ENCODE results near the gene ELOB. TPM values are rescaled to one million over a fixed set of nuclear protein-coding genes. Genes with fewer than 3 reads are reported as not detected.

Gene ELOB
- total RNA-seq, 3 donors from 2014 or later = 223 to 320 (median 298) TPM

- Mint-ChIP-seq H3K27me3 (ENCODE audit: low read depth) (peaks cover 2% of the 10 kb centered on the region), H3K4me1 (ENCODE audit: low read depth) (peaks cover 21% of the 10 kb centered on the region), H3K4me3 (no peak overlapping the region), H3K36me3 (ENCODE audit: insufficient read depth) (no peaks in the 10 kb centered on the region), H3K9me3 (no peaks in the 10 kb centered on the region)
- ATAC-seq = no peak
- DNase-seq = no peak
These were observed 5.7 kb upstream of the ELOB start for GRCh38 chr16:2782583-2783351.

GRCh38 chr16:2779978-2780898 is 3.2 kb upstream of the ELOB start:
- peaks cover 5% of the 10 kb centered on the region for H3K36me3 Mint-ChIP-seq (ENCODE audit: insufficient read depth)
- ATAC-seq (no peak), DNase-seq (no peak)
- H3K9me3 Mint-ChIP-seq = no peaks in the 10 kb centered on the region
- H3K4me3 Mint-ChIP-seq = peak overlapping the region; percentile 37
- no peaks in the 10 kb centered on the region for H3K27me3 Mint-ChIP-seq (ENCODE audit: low read depth)
- H3K4me1 Mint-ChIP-seq (ENCODE audit: low read depth) = peaks cover 30% of the 10 kb centered on the region

GRCh38 chr16:2779151-2779920 is 2.3 kb upstream of the ELOB start:
- DNase-seq (no peak), ATAC-seq (no peak)
- H3K27me3 Mint-ChIP-seq (ENCODE audit: low read depth) = no peaks in the 10 kb centered on the region
- peaks cover 27% of the 10 kb centered on the region for H3K4me1 Mint-ChIP-seq (ENCODE audit: low read depth)
- peak overlapping the region; percentile 37 for H3K4me3 Mint-ChIP-seq
- H3K36me3 Mint-ChIP-seq (ENCODE audit: insufficient read depth) = peaks cover 6% of the 10 kb centered on the region
- no peaks in the 10 kb centered on the region for H3K9me3 Mint-ChIP-seq

GRCh38 chr16:2778630-2778958 is 1.5 kb upstream of the ELOB start:
- H3K9me3 Mint-ChIP-seq = no peaks in the 10 kb centered on the region
- DNase-seq = no peak
- H3K4me1 Mint-ChIP-seq (ENCODE audit: low read depth) = peaks cover 27% of the 10 kb centered on the region
- H3K4me3 Mint-ChIP-seq = peak overlapping the region; percentile 96
- peaks cover 6% of the 10 kb centered on the region for H3K36me3 Mint-ChIP-seq (ENCODE audit: insufficient read depth)
- ATAC-seq = no peak
- H3K27me3 Mint-ChIP-seq (ENCODE audit: low read depth) = no peaks in the 10 kb centered on the region

- H3K36me3 Mint-ChIP-seq (ENCODE audit: insufficient read depth) = peaks cover 6% of the 10 kb centered on the region
- H3K4me3 Mint-ChIP-seq = peak overlapping the region; percentile 96
- peaks cover 27% of the 10 kb centered on the region for H3K4me1 Mint-ChIP-seq (ENCODE audit: low read depth)
- peak; percentile 9 to 20 for ATAC-seq
- no peaks in the 10 kb centered on the region for H3K27me3 Mint-ChIP-seq (ENCODE audit: low read depth)
- no peaks in the 10 kb centered on the region for H3K9me3 Mint-ChIP-seq
- no peak for DNase-seq
These were observed 986 bp upstream of the ELOB start for GRCh38 chr16:2777903-2778629.

- DNase-seq = no peak
- peaks cover 12% of the 10 kb centered on the region for H3K36me3 Mint-ChIP-seq (ENCODE audit: insufficient read depth)
- peaks cover 32% of the 10 kb centered on the region for H3K4me1 Mint-ChIP-seq (ENCODE audit: low read depth)
These were observed 460 bp downstream of the ELOB start for GRCh38 chr16:2776500-2777139.

GRCh38 chr16:2775765-2776499 is 1.1 kb downstream of the ELOB start:
- H3K4me1 Mint-ChIP-seq (ENCODE audit: low read depth) = peaks cover 32% of the 10 kb centered on the region
- ATAC-seq = no peak
- no peak for DNase-seq
- H3K36me3 Mint-ChIP-seq (ENCODE audit: insufficient read depth) = peaks cover 12% of the 10 kb centered on the region
- no peaks in the 10 kb centered on the region for H3K27me3 Mint-ChIP-seq (ENCODE audit: low read depth)
- H3K9me3 Mint-ChIP-seq = no peaks in the 10 kb centered on the region
- H3K4me3 Mint-ChIP-seq = peak overlapping the region; percentile 95

More at GRCh38 chr16:2776500-2777139, 460 bp downstream of the ELOB start:
- Mint-ChIP-seq H3K9me3 (no peaks in the 10 kb centered on the region), H3K27me3 (ENCODE audit: low read depth) (no peaks in the 10 kb centered on the region), H3K4me3 (peak overlapping the region; percentile 95)
- ATAC-seq = peak; percentile 32 to 38

- ATAC-seq (no peak), DNase-seq (no peak)
- H3K4me3 Mint-ChIP-seq = peak overlapping the region; percentile 95
- H3K27me3 Mint-ChIP-seq (ENCODE audit: low read depth) = no peaks in the 10 kb centered on the region
- peaks cover 30% of the 10 kb centered on the region for H3K4me1 Mint-ChIP-seq (ENCODE audit: low read depth)
- H3K9me3 Mint-ChIP-seq = no peaks in the 10 kb centered on the region
- H3K36me3 Mint-ChIP-seq (ENCODE audit: insufficient read depth) = peaks cover 16% of the 10 kb centered on the region
These were observed 1.9 kb downstream of the ELOB start for GRCh38 chr16:2775131-2775716.

- Mint-ChIP-seq H3K9me3 (no peaks in the 10 kb centered on the region), H3K4me3 (no peak overlapping the region), H3K4me1 (ENCODE audit: low read depth) (peaks cover 34% of the 10 kb centered on the region), H3K27me3 (ENCODE audit: low read depth) (no peaks in the 10 kb centered on the region), H3K36me3 (ENCODE audit: insufficient read depth) (peaks cover 22% of the 10 kb centered on the region)
- no peak for DNase-seq
- no peak for ATAC-seq
These were observed 2.8 kb downstream of the ELOB start for GRCh38 chr16:2774161-2774891.

GRCh38 chr16:2773188-2773968 is 3.7 kb downstream of the ELOB start:
- H3K9me3 Mint-ChIP-seq = no peaks in the 10 kb centered on the region
- H3K4me1 Mint-ChIP-seq (ENCODE audit: low read depth) = peaks cover 28% of the 10 kb centered on the region
- H3K27me3 Mint-ChIP-seq (ENCODE audit: low read depth) = no peaks in the 10 kb centered on the region
- ATAC-seq (no peak), DNase-seq (no peak)
- peaks cover 22% of the 10 kb centered on the region for H3K36me3 Mint-ChIP-seq (ENCODE audit: insufficient read depth)
- H3K4me3 Mint-ChIP-seq = no peak overlapping the region

- Mint-ChIP-seq H3K27me3 (ENCODE audit: low read depth) (no peaks in the 10 kb centered on the region), H3K9me3 (no peaks in the 10 kb centered on the region), H3K36me3 (ENCODE audit: insufficient read depth) (peaks cover 30% of the 10 kb centered on the region), H3K4me3 (no peak overlapping the region), H3K4me1 (ENCODE audit: low read depth) (peaks cover 26% of the 10 kb centered on the region)
- DNase-seq (no peak), ATAC-seq (no peak)
These were observed 5.3 kb downstream of the ELOB start for GRCh38 chr16:2771496-2772402.
